HG03175 (cell line): Measurements from ENCODE around the gene NFATC3.

ENCODE experiments used
- ATAC-seq: cut with Tn5 transposase; IDR thresholded peaks from one replicate; pipeline ENCODE4 v1.9.1; 2021; ENCODE audit warnings: mild to moderate bottlenecking, moderate library complexity; ENCODE audit not compliant: unreplicated experiment

Gene NFATC3

GRCh38 chr16:68183046-68183445, 97.9 kb downstream of the NFATC3 start:
- ATAC-seq = no peak

GRCh38 chr16:68186877-68187276, 101.7 kb downstream of the NFATC3 start:
- ATAC-seq = no peak

GRCh38 chr16:68187505-68187904, 102.3 kb downstream of the NFATC3 start:
- ATAC-seq = no peak

GRCh38 chr16:68188170-68188569, 103.0 kb downstream of the NFATC3 start:
- ATAC-seq = no peak

- ATAC-seq = no peak
Measured at GRCh38 chr16:68190081-68190480, 104.9 kb downstream of the NFATC3 start.

- no peak for ATAC-seq
Measured at GRCh38 chr16:68190736-68191510, 105.8 kb downstream of the NFATC3 start.

- ATAC-seq = no peak
Measured at GRCh38 chr16:68194251-68194650, 109.1 kb downstream of the NFATC3 start.

GRCh38 chr16:68197250-68197649, 112.1 kb downstream of the NFATC3 start:
- ATAC-seq = no peak

- no peak for ATAC-seq
Measured at GRCh38 chr16:68200088-68200783, 115.1 kb downstream of the NFATC3 start.

- ATAC-seq = no peak
Measured at GRCh38 chr16:68202091-68202519, 116.9 kb downstream of the NFATC3 start.

- ATAC-seq = no peak
Measured at GRCh38 chr16:68206245-68206644, 121.1 kb downstream of the NFATC3 start.

- no peak for ATAC-seq
Measured at GRCh38 chr16:68214726-68215125, 129.6 kb downstream of the NFATC3 start.

- ATAC-seq = no peak
Measured at GRCh38 chr16:68215302-68215701, 130.1 kb downstream of the NFATC3 start.

- ATAC-seq = no peak
Measured at GRCh38 chr16:68216240-68216639, 131.1 kb downstream of the NFATC3 start.

- ATAC-seq = no peak
Measured at GRCh38 chr16:68217506-68217905, 132.3 kb downstream of the NFATC3 start.

GRCh38 chr16:68219725-68220351, 134.7 kb downstream of the NFATC3 start:
- no peak for ATAC-seq

- ATAC-seq = no peak
Measured at GRCh38 chr16:68223072-68223471, 137.9 kb downstream of the NFATC3 start.

GRCh38 chr16:68226116-68226515, 140.9 kb downstream of the NFATC3 start:
- no peak for ATAC-seq

- no peak for ATAC-seq
Measured at GRCh38 chr16:68227183-68227793, 142.1 kb downstream of the NFATC3 start.

- ATAC-seq = no peak
Measured at GRCh38 chr16:68227850-68228553, 142.8 kb downstream of the NFATC3 start.

GRCh38 chr16:68228652-68229051, 143.5 kb downstream of the NFATC3 start:
- no peak for ATAC-seq
